HG02840 (cell line): ENCODE results near the gene CD300A.

Experiments used
- ATAC-seq: cut with Tn5 transposase; IDR thresholded peaks from one replicate; pipeline ENCODE4 v1.9.1; 2021; ENCODE audit warnings: mild to moderate bottlenecking, moderate library complexity, moderate number of reproducible peaks; ENCODE audit not compliant: unreplicated experiment, low FRiP score

CD300A gene

DNA sequence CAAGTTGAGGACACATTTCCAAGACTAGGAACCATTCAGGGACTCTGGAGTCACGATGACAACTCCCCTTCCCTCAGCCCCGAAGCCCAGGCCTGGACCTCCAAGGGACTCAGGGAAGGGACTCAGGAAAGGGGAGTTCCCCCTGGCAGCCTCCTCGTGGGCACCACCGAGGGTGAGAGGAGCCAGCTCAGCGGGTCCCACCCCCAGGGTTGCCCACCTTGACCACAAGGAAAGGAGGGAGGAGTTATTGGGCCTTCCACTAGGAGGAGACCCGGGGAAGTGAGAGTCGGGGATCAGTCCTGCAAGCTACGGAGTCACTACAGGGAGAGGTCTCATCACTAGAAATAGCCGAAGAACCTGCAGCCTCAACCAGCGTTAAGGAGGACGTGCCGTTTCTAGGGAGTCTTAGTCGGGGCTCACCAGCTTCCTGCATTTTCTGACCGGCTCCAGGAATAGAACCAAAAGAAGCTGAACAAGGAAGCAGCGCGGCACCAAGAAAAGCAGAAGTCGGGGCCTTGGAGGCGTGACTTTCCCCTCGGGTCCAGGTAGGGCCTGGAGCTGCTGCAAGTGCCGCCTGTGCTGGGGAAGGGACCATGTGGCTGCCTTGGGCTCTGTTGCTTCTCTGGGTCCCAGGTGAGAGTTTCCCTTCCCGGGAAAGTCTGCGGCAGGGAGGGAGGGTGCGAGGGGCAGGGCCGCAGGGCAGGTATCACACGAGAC, at the start of gene CD300A:
TSS of gene CD300A (plus strand) at position 524 of the 717 bp plus-strand sequence. CDS start at position 594, 70 bp downstream.
- ATAC-seq, result no peak

DNA sequence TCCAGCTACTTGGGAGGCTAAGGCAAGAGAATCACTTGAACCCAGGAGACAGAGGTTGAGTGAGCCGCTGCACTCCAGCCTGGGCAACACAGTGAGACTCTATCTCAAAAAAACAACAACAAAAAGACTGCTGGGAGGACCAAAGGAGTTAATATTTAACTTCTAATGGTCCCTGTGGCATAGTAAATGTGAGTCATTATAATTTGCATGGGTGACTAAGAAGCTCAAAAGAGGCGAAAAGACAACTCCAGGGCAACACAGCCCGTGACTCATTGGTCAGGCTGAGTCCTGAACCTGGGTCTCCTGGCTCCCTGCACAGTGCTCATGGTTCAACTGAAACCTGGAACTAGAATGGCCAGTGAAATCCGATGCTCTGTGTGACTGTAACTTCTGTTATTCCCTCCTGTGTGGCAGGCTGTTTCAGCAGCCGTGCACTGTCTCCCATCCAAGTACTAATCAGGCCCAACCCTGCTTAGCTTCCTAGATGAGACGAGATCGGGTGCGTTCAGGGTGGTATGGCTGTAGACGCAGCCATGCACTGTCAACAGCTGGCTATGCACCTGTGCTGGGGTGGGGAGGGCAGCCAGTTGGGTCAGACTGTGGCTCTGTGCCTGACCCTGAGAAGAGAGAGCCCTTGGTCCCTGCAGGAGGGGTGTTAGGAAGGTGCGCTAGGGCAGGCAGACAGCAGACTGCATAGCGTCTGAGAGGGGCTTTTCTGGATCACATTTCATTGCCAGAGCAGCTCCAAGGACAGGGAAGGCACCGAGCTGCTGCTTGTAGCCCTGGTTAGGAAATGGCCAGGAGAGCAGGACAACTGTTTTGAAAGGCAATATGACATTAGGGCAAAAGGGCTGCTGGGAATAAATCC, 49.0 kb upstream of the CD300A start:
- no peak for ATAC-seq

DNA sequence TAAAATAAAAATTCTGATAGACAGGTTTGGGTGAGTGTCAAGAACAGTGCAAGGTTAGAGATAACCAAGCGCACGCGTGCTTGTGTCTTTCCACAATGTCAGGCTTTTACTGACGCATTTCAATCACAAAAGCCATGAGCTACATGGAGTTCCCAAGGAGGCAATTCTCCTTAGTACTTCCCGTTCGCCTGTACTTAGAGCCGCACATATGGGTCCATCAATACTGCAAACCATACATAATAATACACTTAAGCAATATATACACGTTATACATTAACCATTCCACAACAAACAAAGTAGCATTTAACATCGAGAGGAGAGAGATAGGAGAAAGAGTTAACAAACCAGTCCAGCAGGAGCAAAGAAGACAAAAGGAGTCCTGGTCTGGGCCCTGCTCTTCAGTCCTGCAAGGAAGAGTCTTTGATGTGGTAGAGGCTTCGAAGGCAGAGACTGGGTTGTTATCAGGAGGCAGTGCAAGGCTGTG, 46.5 kb upstream of the CD300A start:
- no peak for ATAC-seq

DNA sequence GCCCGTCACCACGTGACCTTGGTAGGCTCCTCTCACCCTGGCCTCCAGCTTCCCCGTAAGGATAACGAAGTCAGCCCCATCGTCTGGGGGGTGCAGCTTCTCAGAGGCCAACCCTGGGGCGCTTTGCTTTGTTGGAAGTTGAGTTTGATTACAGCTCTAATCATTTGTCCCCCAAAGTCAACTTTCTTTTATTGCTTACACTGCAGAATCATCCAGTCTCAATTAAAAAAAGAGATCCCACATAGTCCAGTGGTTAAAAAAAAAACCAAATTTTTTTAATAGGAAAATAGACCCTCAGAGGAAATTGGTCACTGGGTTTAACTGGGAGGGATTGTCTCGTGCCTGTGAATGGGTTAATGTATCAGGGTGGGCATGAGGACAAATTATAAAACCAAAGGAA, 42.3 kb upstream of the CD300A start:
- no peak for ATAC-seq

DNA sequence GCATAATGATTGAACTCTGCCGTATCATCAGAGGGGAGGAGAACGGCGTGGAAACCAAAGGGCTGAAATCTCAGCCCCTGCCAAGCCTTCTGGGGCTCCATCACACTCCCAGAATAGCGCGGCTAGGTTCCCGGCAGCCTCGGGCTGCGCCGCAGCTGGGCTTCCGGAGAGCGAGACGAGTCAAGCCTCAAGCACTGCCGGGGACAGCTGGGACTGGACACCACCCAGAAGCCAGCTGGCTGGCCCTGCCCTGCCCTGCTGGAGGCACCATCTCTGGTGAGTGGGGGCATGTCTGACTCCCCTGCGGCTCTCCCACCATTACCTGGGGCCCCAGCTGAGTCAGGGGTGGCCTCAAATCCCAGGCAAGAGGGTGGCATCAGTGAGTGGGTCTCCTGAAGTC, 41.8 kb upstream of the CD300A start:
- ATAC-seq, result no peak

DNA sequence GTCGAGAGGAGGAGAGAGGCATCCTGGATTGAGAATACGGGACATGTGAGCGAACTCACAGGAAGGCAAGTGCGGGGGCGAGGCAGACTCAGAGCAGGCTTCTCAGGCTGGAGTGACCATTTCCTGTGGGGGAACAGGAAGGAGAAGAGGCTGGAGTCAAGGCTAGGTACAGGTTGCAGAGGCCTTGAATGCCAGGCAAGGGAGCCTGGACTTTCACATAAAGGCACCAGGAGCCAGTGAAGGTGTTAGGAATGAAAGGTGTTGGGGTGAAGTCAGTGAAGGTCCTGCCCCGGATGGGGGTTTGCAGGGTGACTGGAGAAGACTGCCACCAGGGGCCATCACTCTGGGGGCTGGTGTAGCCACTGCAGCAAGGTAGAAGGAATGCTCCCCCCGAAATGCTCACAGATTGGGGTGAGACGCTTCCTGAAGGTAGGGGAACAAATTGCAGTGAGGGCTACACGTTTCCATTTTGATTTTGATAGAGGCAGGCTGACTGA, 39.8 kb upstream of the CD300A start:
- no peak for ATAC-seq

DNA sequence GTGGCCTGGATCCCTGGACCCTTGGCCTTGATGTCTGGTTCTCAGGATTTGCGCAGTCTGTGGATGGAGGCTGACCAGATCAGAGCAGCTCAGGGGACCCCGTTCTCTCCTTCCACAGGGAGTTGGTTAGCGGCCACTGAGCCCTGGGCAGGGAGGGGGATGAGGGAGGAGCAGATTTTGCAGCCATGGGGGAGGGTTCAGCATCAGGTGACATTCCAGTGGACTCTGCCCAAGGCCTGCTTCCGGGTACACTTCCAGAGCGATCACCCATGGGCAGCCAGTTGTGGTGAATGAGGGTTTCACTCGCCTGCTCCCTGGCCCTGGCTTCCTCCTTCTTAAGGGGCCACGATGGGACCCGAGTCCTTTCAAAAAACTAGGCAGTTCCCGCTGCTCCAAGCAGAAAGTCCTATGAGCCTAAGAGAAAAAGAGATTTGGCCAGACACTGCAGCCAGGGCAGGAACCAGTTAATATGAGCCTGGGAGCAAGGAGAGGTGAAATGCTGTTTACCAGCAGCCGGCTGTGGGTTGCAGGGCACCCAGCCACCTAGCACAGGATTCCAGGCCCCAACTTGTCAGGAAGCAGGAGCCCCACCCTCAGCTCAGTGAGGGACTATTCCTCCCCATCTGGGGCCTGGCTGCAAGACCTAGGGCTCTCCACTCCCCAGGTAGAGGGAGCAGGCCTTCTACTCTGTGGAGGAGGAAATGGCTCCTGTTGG, 39.2 kb upstream of the CD300A start:
- no peak for ATAC-seq

DNA sequence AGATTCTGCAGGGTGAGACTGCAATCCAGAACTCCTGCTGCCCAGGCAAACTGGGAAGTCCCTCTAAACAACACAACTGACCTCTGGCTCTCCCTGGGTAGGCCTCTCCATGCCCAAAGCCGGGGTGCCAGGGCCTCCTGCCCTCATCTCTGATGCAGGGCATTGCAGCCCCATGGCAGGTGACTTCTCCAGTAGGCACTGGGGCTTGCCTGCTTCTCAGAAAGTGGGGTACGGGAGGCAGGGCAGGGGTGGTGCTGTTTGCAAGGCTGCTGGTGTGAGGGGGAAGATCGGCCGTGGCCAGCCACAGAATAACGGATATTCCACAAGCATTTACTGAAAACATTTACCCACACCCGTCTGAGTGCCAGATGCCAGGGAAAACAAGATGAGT, 38.7 kb upstream of the CD300A start:
- ATAC-seq, result no peak

DNA sequence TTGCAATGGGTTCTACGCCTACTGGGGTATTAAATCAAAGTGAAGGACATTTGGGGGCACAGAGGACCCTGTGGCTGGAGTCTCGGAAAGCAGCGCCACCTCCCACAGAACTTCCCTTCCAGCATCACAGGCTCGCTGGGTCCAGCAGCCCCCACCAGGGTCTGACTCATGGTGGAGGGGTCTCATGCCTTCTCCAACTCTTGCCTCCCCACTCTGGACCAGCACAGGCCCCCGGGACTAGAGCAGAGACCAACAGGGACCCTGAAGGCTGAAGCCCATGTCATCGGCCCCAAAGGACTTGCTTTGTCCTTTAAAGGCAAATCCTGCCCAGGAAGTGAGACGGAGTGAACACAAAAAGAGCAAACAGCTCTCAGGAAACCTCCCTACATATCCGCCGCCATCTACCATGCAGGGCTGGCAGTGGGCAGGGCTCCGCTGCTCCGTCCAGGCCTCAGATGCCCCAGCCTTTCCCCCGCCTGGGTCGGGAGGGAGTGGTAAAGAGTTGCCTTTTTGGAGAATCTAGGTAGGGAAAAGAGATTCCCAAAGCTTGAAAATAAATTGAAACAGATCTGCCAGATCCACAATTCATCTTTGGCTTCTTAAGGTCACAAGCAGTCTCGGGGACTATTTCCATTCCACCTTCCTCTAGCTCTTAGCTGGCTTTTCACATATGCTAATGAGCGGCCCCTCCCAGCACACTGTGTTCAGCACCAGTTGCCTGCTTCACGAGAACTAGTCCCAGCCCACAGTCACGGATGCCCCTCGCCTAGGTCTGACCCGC, 36.6 kb upstream of the CD300A start:
- ATAC-seq, result no peak

DNA sequence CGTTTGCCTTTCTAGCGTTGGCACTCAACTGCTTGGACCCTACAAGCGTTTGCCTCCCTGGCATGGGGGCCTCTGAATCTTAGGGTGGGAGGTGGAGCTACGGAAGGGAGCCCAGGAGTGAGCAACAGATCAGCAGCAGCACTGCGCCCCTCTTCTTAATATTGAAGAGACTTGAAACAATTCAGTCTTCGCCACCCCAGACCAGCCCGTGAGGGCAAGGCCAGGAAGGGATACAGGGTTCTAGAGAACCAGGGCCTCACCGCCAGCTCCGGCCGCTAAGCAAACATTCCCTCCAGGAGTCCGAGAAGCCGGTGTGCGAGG, 36.1 kb upstream of the CD300A start:
- ATAC-seq, result no peak

DNA sequence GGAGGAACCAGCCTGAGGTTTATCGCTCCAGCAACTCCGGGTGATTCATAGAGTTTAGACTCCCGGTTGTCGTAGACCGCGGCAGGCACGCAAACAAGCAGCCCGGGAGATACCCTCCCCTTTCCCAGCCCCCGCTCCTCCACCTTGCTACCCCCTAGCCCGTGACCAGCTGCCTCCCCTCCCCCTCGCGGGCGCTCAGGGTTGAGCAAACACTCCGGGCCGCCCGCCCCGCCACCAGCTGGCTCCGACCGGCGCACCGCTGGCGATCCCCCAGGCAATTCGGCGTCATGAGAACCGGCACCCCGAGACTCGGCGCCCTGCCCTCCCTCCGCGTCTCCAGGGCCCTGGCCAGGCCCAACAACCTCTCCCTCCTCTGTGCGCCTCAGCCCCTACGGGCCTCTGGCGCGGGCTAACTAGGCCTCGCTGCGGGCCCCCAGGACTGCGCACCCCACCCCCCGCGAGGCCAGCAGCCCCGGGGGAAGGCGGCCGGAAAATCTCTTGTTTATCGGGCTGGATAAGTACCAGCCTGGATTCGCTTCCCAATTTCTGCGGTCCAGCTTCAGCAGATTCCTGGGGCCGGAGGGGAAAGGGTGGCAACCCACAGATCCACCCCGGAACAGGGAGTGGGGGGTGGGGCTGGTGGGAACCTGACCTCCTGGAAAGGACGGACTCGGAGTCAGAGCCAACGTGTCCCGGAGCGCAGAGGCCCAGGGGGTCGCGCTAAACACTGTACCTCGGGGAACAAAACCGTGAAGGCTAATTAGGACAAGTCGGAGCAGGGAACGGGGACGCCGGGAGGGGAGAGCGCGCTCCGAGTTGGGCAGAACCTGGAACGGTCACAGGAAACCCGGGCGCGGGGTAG, 35.5 kb upstream of the CD300A start:
- no peak for ATAC-seq

DNA sequence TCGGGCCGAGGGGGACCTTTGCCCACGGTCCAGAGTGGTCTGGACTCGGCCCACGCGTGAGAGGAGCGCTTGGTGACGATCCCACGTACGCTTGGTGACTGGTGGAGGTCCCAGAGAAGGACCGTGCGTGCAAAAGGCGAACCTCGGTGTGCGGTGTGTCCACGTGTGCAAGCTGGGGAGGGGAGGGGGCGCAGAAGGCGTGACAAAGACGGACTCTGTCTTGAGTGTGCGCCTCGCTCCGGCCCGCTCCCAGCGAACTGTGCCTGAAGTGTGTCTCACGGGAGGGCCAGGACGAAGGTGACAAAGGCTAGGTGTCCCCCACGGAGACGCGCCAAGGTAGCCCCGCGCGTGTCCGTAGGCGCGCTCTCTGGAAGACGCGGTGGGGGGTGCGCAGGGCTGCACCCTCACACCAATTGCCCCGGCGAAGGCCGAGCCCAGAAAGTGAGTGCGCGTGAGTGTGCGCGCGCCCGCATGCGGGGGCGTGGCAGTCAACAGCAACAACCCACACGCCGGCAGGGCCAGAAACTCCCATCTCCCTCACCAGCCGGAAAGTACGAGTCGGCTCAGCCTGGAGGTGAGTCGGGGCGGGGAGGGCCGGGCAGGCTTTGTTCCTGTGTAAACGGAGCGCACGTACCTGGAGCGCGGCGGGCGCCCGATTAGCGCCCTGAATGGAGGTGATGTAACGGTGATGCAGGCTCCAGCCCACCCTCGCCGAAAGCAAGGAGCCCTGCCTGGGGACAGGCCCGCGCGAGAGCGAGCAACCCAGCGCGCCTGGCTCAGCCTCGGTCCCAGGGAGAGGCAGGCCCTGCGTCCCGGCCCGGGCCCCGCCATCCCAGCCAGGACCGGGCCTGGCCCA, 34.6 kb upstream of the CD300A start, which contains the start of gene GPRC5C:
TSS of gene GPRC5C (plus strand) at position 521 of the 856 bp plus-strand sequence. CDS start 7,689 bp downstream, outside the sequence.
- no peak for ATAC-seq

DNA sequence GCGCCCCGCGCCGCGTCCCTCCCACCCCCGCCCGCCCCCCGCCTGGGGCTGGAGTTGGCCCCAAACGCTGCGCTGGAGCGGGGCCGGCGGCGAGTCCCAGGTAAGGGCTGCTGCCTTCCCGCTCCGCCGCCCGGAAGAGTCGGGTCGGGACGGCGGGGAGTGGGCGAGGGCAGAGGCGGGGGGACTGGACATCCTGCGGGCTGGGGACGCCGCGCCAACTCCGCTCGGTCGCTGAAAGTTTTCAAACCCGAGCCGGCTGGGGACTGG, 34.1 kb upstream of the CD300A start:
- ATAC-seq, result no peak

DNA sequence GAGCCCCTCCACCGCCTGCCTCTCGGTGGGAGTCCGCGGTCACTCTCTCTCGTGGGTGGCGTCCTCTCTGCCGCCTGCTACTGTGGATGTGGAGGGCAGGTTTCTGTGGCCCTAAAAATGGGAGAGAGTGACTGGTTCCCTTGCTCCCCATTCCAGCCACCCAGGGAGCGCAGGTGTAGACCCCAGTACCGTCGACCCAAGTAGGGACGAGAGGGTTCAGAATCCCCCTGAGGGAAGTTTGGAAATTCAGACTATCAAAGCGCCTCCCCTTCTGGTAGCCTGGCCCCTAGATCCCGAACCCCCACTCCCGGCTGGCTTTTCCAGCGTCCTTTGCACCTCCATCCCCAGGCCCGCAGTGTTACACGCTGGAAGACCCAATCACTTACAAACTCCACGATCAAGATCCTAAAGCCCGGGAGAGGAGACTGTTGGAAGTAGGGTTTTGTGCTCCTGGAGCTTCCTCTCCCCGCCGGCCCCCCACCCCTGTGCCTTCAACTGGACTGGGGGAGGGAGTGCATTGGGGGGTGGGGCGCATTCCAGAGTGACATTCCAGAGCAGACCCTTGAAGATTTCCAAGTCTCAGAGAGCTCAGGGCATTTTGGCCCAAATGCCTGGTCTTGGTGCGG, 33.6 kb upstream of the CD300A start:
- no peak for ATAC-seq

DNA sequence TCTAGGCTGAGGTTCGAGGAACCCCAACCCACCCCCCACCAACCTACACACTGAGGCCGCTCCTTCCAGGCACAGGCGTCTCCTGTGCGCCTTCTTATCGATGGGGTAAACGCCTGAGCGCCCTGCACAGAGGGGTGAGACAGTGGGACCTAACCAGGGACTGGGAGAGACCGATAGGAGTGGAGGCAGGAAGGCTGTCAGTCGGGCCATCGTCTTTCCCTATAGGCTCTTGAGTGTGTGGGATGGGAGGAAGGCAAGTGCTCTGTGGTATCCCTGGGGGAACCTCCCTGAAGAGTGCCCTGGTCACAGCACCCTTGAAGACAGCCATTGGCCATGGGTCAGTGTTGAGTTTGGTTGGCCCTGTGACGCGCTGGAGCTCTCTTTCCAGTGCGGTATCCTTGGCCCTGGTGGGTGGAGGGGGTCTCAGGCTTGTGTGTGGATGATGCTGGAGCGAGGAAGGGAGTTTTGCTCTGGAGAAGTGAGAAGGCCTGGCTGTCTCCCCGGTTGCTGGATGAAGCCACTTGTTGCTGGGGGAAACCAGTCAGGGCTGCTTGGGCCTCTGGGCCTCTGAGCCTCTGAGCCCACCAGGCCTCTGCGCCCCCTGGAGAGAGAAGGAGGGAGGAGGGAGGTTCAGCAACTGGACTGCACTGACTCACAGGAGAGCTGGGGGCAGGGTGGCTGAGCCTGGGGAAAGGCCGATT, 32.9 kb upstream of the CD300A start:
- no peak for ATAC-seq

DNA sequence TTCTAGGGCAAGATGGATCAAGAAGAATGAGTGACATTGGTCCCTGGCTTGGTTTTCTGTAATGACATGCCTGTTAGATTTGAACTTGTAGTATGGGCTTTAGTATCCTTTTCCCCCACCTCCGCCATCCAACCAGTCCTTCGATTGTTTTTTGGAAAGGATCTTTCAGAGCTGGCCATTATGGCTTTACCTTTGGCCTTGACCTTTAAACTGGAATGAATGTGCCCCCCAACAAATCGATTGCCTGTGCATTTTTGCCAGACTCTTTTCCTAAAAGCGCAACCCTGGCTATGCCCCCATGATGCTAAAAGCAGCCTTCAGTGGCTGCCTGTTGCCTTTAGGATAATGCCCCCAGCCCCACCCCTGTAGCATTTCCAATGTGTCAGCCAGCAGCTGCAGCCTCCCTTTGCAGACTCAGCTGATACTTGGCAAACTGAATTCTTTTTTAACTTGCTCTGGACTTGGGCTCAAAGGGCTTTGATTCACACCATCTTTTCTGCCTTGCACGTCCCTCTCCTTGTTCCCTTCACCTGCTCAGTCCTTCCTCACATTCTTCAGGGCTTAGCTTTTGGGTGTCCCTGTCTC, 30.6 kb upstream of the CD300A start:
- ATAC-seq, result no peak

DNA sequence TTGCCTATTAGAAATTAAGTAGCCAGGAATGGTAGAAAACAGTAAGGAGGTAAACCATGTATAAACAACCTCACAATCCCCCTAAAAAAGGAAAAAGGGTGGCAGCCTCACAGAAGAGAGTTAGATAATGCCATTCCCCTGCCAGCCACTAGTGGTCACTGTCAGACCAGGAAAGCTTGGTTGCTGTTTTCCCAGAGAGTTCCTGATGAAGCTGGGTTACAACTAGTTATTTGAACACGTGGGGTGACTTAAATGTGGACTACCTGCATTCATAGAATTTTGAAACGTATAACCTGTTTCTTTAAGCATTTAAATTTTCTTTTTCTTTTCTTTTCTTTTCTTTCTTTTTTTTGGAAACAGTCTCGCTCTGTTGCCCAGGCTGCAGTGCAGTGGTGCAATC, 28.7 kb upstream of the CD300A start:
- no peak for ATAC-seq
